Fibroblast of mammary gland (primary cell): ENCODE measurements around the gene ERI2.

Experiments
- DNase-seq: peaks from one replicate; pipeline ENCODE4 v3.0.0-alpha.2; 2010; ENCODE audit warnings: low read depth
- H3K4me3 ChIP-seq: 2 replicates; pipeline ENCODE4 v1.5.1; 2011; ENCODE audit warnings: low read depth, mild to moderate bottlenecking, low read length, moderate library complexity; ENCODE audit not compliant: control insufficient read depth
- CTCF ChIP-seq: conservative IDR thresholded peaks from 2 replicates; pipeline ENCODE4 v1.5.1; 2011; ENCODE audit warnings: low read depth, low read length, inconsistent platforms; ENCODE audit not compliant: control insufficient read depth, insufficient read depth

ERI2 gene

GRCh38 chr16:20750558-20750957 is 55.7 kb downstream of the ERI2 start:
- no peak overlapping the region for H3K4me3 ChIP-seq
- DNase-seq: no peak
- TF ChIP-seq CTCF: no peak

DNA sequence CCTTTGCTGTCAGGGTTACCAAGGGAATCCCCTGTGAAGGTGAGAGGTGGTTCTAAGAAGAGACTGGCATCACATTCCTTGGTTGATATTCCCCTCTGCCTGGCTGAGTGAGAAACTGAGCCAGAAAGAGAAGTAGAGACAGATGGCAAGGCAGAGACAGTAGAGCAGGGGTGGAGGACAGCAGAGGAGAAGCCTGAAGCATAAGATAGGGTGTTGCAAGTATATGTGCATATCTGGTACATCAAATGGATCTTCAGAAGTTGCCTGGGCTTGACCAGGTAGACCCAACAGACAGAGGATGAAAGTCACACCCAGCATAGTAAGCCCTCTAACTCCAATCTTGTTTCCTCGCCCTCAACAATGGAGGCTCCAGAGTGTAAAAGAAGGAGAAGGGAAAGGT is 56.8 kb downstream of the ERI2 start:
- no peak for DNase-seq
- no peak for TF ChIP-seq CTCF
- H3K4me3 ChIP-seq: no peak overlapping the region

DNA sequence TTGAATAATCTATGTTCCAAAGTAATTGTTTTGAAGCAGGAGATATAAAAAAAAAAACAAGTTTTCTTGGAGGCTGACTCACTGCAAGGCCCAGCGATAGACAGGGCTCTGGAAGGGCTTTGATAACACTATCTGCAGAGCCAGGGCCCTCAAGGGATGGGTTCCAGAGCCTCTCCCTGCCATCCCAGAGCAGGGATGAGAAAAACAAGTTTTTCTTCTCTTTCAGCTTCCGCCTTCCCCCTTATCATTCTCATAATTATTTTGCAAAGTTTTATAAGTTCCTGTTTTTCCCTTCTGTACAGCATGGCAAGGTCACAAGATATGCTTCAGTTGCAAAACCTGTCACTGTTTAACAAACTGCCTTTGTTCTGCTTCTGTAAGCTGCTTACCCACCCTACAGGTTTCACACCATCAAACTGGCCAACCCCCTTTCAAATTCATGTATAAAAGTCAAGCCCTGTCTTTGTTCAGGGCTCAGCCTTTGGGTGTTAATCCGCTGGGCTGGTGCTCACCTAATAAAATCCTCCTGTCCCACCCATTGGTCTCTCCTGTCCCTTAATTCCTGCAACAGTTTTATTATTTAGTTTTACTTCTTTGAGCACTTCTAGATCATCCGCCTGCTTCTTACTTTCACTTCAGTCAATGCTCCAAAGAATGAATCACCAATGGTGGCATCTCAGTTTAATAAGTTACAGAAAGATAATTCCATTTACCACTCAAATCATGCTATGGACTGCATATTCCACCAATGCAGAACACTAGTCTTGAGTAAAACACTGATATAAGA is 59.0 kb downstream of the ERI2 start:
- no peak overlapping the region for H3K4me3 ChIP-seq
- TF ChIP-seq CTCF: no peak
- DNase-seq: no peak

DNA sequence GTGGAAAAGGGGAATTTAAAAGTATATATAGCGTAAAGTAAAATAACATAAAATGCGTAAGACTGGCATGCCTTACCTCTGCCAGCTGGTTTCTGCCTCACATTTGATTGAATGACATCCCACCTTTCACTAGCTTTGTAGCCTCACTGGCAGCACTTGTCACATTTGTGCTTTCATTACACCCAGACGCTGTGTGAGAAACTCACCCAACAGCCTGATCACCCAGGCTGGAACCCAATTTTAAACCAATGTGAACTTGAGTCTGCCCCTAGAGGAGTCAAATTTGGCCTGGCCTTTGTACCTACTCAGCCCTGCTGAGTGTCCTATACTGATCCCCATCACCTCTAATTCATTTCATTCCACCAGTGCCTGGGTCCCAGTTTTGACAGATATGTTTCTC is 59.8 kb downstream of the ERI2 start:
- no peak for TF ChIP-seq CTCF
- no peak for DNase-seq
- no peak overlapping the region for H3K4me3 ChIP-seq
